SH-SY5Y (cell line): ENCODE measurements around the gene ZFX.

Source experiments
- GATA2 ChIP-seq: IDR thresholded peaks from 2 replicates; pipeline ENCODE4 v1.6.1; 2011; ENCODE audit warnings: mild to moderate bottlenecking, low read depth, low read length
- GATA3 ChIP-seq: IDR thresholded peaks from 2 replicates; pipeline ENCODE4 v1.6.1; 2011; ENCODE audit warnings: low read depth, mild to moderate bottlenecking, low read length, moderate library complexity

DNA sequence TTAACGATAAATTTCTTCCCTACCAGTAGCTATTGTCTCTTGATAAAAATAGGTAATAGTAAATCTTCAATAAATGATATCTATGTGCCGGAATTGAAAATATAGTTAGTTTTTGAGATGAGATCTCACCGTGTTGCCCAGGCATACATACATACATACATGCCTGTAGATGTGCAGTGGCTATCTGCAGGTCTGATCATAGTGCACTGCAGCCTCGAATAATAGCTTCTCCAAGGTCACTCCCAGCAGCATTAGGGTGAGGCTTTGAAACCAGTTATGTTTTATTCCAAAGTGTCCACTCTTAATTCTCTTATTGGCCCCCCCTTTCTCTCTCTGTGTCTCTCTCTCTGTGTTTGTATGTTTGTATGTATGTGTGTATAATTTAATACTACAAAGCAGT, 37.5 kb downstream of the ZFX start:
- TF ChIP-seq GATA2 (no peak), GATA3 (no peak)
